ENCODE results near the gene IFRD2.

The IFRD2 gene

DNA sequence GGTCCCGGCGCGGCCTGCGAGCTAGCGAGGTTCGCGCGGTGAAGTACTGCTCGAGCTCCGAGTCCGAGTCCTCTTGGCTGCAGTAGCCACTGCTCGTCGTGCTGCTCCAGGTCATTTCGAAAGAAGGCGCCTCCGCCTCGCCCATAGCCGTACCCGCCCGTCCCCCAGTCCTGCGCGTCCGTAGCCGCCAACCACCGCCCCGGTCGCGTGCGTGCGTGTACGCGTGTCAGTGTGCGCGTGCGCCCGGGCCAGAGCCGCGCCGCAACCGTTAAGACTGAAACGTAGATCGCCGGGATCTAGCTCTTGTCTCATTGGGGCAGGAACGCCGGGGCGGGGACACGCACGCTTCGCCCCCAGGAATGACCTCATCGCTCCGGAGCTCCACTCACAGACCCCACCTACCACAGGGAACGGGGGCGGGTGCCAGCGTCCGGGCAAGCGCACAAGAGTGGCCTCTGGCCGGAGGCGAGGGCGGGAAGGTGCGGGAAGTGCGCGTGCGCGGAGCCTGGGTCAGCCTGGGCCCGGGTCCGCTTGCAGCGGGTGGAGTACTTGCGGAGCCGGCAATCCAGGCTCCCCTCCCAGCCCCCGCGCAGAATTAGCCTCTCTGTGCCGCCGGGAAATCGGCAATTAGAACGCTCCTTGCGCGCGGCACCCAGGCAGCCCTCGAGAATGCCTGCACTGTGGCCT is 45.1 kb upstream of the IFRD2 start:
- peak overlapping the region; percentile 97 for H3K27ac ChIP-seq
- TF ChIP-seq, protein P1, sequence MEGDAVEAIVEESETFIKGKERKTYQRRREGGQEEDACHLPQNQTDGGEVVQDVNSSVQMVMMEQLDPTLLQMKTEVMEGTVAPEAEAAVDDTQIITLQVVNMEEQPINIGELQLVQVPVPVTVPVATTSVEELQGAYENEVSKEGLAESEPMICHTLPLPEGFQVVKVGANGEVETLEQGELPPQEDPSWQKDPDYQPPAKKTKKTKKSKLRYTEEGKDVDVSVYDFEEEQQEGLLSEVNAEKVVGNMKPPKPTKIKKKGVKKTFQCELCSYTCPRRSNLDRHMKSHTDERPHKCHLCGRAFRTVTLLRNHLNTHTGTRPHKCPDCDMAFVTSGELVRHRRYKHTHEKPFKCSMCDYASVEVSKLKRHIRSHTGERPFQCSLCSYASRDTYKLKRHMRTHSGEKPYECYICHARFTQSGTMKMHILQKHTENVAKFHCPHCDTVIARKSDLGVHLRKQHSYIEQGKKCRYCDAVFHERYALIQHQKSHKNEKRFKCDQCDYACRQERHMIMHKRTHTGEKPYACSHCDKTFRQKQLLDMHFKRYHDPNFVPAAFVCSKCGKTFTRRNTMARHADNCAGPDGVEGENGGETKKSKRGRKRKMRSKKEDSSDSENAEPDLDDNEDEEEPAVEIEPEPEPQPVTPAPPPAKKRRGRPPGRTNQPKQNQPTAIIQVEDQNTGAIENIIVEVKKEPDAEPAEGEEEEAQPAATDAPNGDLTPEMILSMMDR (conservative IDR thresholded peaks at IDR 0.05): no peak

DNA sequence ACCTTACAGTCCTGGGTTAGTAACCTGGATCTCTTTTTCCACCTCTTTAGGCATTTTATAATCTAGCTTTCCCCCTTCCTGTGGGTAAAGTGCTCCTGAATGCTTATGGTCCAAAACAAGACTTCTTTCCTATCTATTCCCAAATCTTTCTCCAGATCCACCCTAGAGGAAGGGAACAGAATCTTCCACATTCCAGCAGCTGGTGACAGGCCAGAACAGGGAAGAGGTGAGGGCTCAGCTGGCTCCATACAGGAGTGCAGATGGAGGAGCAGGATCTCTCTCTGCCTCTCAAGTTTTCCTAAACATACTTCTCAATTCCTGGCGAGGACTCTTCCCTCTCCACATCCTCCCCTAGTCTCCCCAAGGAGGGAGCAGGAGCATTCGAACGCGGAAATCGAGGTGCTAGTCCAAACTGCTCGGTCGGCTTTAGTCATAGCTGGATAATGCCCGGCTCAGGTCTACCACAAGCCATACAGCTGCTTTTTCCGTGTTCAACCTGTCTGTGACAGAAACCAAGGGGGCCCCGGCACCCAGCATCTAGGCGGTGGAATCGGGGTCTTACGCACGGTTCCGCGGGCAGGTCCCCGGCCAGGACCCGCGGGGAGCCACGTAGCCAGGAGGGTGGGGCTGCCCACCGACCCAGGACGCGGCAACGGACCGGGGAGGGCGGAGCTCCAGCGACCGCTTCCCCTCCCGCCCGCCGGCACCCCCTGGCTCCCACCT is 44.4 kb upstream of the IFRD2 start:
- H3K27ac ChIP-seq: peak overlapping the region; percentile 97
- TF ChIP-seq, protein P1 (conservative IDR thresholded peaks at IDR 0.05): no peak

DNA sequence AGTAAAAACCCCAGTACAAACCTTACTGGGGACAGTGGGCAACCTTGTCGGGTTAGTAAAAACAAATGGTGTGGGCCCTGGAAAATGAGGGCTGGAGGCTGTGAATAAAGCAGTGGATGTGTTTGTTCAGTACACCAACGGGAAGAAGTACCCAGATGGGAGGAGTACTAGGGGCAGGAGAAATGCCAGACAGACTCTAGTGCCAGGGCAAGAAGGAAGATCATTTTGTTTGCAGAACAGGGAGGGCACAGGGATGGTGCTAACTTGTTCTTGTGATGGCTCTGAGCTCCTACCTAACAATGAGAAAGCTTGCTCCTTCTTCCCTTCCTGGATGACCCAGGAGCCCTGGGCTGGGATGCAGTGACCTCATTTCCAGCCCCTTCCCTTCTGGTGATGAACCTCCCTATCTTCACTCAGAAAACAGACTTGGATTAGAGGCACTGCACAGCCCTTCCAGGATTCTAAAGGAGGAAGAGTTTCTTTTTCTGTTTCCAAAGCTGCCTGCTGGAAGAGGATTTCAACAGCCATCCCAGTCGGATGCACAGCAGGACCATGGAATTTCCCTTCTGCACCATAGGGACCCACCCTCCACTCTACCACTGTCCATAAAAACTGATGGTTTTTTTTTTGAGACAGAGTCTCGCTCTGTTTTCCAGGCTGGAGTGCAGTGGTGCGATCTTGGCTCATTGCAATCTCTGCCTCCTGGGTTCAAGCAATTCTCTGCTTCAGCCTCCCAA is 42.3 kb upstream of the IFRD2 start:
- TF ChIP-seq, protein P1 (conservative IDR thresholded peaks at IDR 0.05): no peak
- peak overlapping the region; percentile 97 for H3K27ac ChIP-seq

DNA sequence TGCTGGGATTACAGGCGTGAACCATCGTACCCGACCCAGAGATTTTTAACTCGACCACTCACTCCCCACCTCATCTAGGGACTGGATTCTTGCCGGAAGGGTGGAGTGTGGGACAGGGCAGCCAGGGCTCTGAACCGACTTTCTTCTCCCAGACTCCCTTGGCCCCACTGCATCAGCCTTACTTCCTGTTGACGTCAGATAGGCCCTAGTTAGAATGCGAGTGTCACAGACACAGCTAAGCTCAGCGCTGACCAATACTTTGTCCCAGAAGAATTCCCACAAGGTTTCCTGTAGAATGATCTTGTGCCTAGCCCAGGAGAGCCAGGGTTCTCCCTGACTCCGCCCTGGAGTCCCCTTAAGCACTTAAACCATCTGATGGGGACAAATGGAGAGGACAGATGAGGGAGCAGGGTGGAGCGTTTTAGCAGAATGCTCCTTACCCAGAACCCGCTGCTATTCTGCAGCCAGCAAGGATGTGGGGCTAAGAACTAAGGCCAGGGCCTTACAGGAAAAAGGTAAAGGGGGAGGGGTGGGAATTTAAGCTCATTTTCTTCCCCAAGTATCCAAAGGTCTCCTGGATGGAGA is 41.6 kb upstream of the IFRD2 start:
- TF ChIP-seq, protein P1 (conservative IDR thresholded peaks at IDR 0.05): no peak
- peak overlapping the region; percentile 97 for H3K27ac ChIP-seq

DNA sequence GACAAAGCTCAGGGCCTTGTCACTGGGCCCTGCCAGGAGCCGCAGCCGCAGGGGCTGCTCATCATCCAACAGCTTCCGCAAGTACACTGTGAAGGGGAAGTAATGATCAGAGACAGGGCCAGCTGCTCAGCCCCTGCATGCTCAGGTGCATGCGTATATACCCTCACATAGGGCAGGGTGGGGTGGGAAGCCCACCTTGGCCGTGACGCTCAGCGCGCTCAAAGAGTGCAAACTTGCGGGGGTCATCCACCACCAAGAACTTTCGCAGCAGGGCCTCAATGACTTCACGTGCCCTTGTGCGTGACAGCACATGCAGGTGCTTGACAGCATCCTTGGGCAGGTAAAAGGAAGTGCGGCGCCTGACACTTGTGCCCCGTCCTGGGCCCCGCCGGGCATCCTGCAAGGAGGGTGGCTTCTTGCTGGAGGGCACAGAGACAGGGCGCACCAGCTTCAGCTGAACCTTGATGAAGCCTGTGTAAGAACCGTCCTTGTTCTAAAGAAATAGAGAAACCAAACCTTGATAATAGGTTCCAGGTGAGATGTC is 39.2 kb upstream of the IFRD2 start:
- H3K27ac ChIP-seq: peak overlapping the region; percentile 97; the same call in 1 of the 2 replicates
- TF ChIP-seq, protein P1 (conservative IDR thresholded peaks at IDR 0.05): no peak

DNA sequence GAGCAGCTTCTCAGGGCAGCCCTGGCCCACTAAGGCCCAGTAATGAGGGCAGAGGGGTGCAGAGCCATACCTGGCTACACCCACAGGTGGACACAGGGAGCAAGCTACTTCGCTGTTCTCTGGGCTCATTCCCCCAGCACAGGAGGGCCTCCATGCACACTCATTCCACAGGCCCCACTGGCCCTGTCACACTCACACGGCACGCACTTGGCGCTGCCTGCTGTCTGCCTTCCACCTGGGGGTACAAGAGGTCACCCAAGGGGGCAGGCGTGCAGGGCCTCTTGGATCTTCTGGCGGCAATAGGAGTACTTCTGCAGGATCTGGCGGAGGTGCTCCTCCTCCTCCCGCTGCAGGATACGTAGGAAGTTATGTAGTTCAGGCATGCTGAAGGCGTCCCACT is 38.1 kb upstream of the IFRD2 start:
- no peak overlapping the region for H3K27ac ChIP-seq
- TF ChIP-seq, protein P1 (conservative IDR thresholded peaks at IDR 0.05): no peak
